IMR-90 (cell line): ENCODE data around the gene KCNMB1. TPM values are rescaled to one million over a fixed set of nuclear protein-coding genes. Genes with fewer than 3 reads are reported as not detected.

ENCODE experiments used
- ATAC-seq: fragments of 200-7000 bp; cut with Tn5 transposase; 2 replicates; pipeline ENCODE4 v1.9.1; 2020; ENCODE audit warnings: low read depth, mild to moderate bottlenecking, moderate library complexity
- BruUV-seq: library from RNA; stranded (reverse); fragments of 400-500 nt; replicated peaks from 2 replicates; lab custom pipeline; 2021; lab: Mats Ljungman, UMichigan
- CTCF ChIA-PET: fragments of 300-600 bp; formaldehyde crosslinking; extraction: SDS; loops from one replicate; lab custom pipeline; 2021; ENCODE audit warnings: antibody characterized with exemption; lab: Yijun Ruan, JAX
- POLR2A ChIA-PET: fragments of 300-600 bp; sonication (Branson Sonifier 250); formaldehyde crosslinking; loops from one replicate; lab custom pipeline; 2022; ENCODE audit warnings: antibody characterized with exemption; ENCODE audit not compliant: unreplicated experiment; lab: Charles Lee
- DNase-seq: peaks from one replicate; pipeline ENCODE4 v3.0.0; 2013
- H2AFZ ChIP-seq: replicated peaks from 2 replicates; pipeline ENCODE3; 2013; ENCODE audit warnings: low read length, mild to moderate bottlenecking; ENCODE audit not compliant: poor library complexity
- H2AK5ac ChIP-seq: 2 replicates; pipeline ENCODE4 v1.6.1; 2013; ENCODE audit warnings: low read depth, low read length, inconsistent platforms
- H2AK9ac ChIP-seq: replicated peaks from 2 replicates; pipeline ENCODE3; 2013; ENCODE audit warnings: mild to moderate bottlenecking, low read depth, low read length, moderate library complexity; ENCODE audit not compliant: poor library complexity
- H2BK120ac ChIP-seq: 2 replicates; pipeline ENCODE4 v1.6.1; 2013; ENCODE audit warnings: low read depth, low read length, inconsistent platforms
- H2BK15ac ChIP-seq: 3 replicates; pipeline ENCODE4 v1.6.1; 2013; ENCODE audit warnings: low read depth, low read length, inconsistent platforms
- H2BK20ac ChIP-seq: 2 replicates; pipeline ENCODE4 v1.6.1; 2013; ENCODE audit warnings: low read depth, mild to moderate bottlenecking, inconsistent platforms, low read length, moderate library complexity
- H2BK5ac ChIP-seq: 2 replicates; pipeline ENCODE4 v1.6.1; 2013; ENCODE audit warnings: mild to moderate bottlenecking, low read depth, low read length, inconsistent platforms; ENCODE audit not compliant: poor library complexity, severe bottlenecking
- H3K14ac ChIP-seq: replicated peaks from 2 replicates; pipeline ENCODE4 v1.6.1; 2013; ENCODE audit warnings: low read depth, low read length, inconsistent platforms
- H3K18ac ChIP-seq: 2 replicates; pipeline ENCODE4 v1.6.1; 2013; ENCODE audit warnings: low read depth, low read length, control low read depth
- H3K23ac ChIP-seq: 2 replicates; pipeline ENCODE4 v1.6.1; 2013; ENCODE audit warnings: low read depth, low read length, inconsistent platforms
- H3K27ac ChIP-seq: 2 replicates; pipeline ENCODE4 v1.5.1; 2013; ENCODE audit warnings: mild to moderate bottlenecking, control low read depth, low read length; ENCODE audit not compliant: insufficient read depth
- H3K27me3 ChIP-seq: 2 replicates; pipeline ENCODE4 v1.6.1; 2013; ENCODE audit warnings: low read length; ENCODE audit not compliant: control insufficient read depth, insufficient read depth
- H3K36me3 ChIP-seq: 2 replicates; pipeline ENCODE4 v1.6.1; 2013; ENCODE audit warnings: low read length, mixed read lengths; ENCODE audit not compliant: control insufficient read depth, insufficient read depth
- H3K4ac ChIP-seq: 2 replicates; pipeline ENCODE4 v1.6.1; 2013; ENCODE audit warnings: low read depth, low read length, inconsistent platforms
- H3K4me1 ChIP-seq: 2 replicates; pipeline ENCODE4 v1.6.1; 2013; ENCODE audit warnings: low read length, mixed read lengths; ENCODE audit not compliant: control insufficient read depth, insufficient read depth
- H3K4me2 ChIP-seq: 2 replicates; pipeline ENCODE4 v1.6.1; 2013; ENCODE audit warnings: low read depth, mild to moderate bottlenecking, control low read depth, low read length, moderate library complexity
- H3K4me3 ChIP-seq: 2 replicates; pipeline ENCODE4 v1.5.1; 2013; ENCODE audit warnings: low read depth, mild to moderate bottlenecking, control low read depth, low read length, moderate library complexity; ENCODE audit not compliant: insufficient read depth
- H3K56ac ChIP-seq: 2 replicates; pipeline ENCODE4 v1.6.1; 2013; ENCODE audit warnings: low read length, inconsistent platforms; ENCODE audit not compliant: insufficient read depth; ENCODE audit errors: extremely low read depth
- H3K79me1 ChIP-seq, 2 experiments: 2 replicates each; pipeline ENCODE4 v1.6.1; 2013; ENCODE audit warnings: low read length in 2 of 2, inconsistent platforms in 1 of 2, low read depth in 1 of 2
- H3K9ac ChIP-seq: 2 replicates; pipeline ENCODE4 v1.6.1; 2013; ENCODE audit warnings: low read depth, low read length, control low read depth
- H3K9me1 ChIP-seq: 2 replicates; pipeline ENCODE4 v1.6.1; 2013; ENCODE audit warnings: low read length, inconsistent platforms; ENCODE audit not compliant: insufficient read depth
- H3K9me3 ChIP-seq: 2 replicates; pipeline ENCODE4 v1.6.1; 2013; ENCODE audit warnings: low read length; ENCODE audit not compliant: control insufficient read depth, insufficient read depth
- H4K20me1 ChIP-seq: 2 replicates; pipeline ENCODE4 v1.6.1; 2013; ENCODE audit warnings: low read length, inconsistent platforms; ENCODE audit not compliant: insufficient read depth
- H4K5ac ChIP-seq: 2 replicates; pipeline ENCODE4 v1.6.1; 2013; ENCODE audit warnings: mild to moderate bottlenecking, low read depth, low read length, control low read depth
- H4K8ac ChIP-seq, 2 experiments: 2 replicates each; pipeline ENCODE4 v1.6.1; 2013; ENCODE audit warnings: low read depth in 2 of 2, low read length in 2 of 2, control low read depth in 1 of 2, inconsistent platforms in 1 of 2
- H4K91ac ChIP-seq: 2 replicates; pipeline ENCODE4 v1.6.1; 2013; ENCODE audit warnings: low read depth, low read length, inconsistent platforms; ENCODE audit not compliant: insufficient read depth
- CEBPB ChIP-seq: IDR thresholded peaks from 2 replicates; pipeline ENCODE4 v1.6.1; 2012; ENCODE audit warnings: low read depth, low read length, improper control_type of control experiment
- CHD1 ChIP-seq: IDR thresholded peaks from 2 replicates; pipeline ENCODE4 v1.6.1; 2012; ENCODE audit warnings: low read depth, low read length, improper control_type of control experiment
- ELK1 ChIP-seq: fragments of 150-350 bp; IDR thresholded peaks from 2 replicates; pipeline ENCODE4 v1.6.1; 2016; ENCODE audit warnings: low read depth, mild to moderate bottlenecking, low read length, moderate library complexity, borderline replicate concordance
- MAFK ChIP-seq: IDR thresholded peaks from 2 replicates; pipeline ENCODE4 v1.6.1; 2012; ENCODE audit warnings: low read depth, low read length, improper control_type of control experiment
- MAZ ChIP-seq: IDR thresholded peaks from 2 replicates; pipeline ENCODE4 v1.6.1; 2012; ENCODE audit warnings: low read depth, mild to moderate bottlenecking, low read length, improper control_type of control experiment, moderate library complexity, borderline replicate concordance
- MXI1 ChIP-seq: IDR thresholded peaks from 2 replicates; pipeline ENCODE4 v1.6.1; 2012; ENCODE audit warnings: low read depth, mild to moderate bottlenecking, low read length, moderate library complexity, borderline replicate concordance
- NFE2L2 ChIP-seq: fragments of 150-350 bp; IDR thresholded peaks from 2 replicates; pipeline ENCODE4 v1.6.1; 2016; ENCODE audit warnings: low read depth, mild to moderate bottlenecking, low read length
- POLR2A ChIP-seq: IDR thresholded peaks from 2 replicates; pipeline ENCODE4 v1.6.1; 2012; ENCODE audit warnings: mild to moderate bottlenecking, low read depth, low read length
- RCOR1 ChIP-seq: IDR thresholded peaks from 2 replicates; pipeline ENCODE4 v1.6.1; 2012; ENCODE audit warnings: mild to moderate bottlenecking, low read length, improper control_type of control experiment; ENCODE audit not compliant: insufficient replicate concordance
- SMC3 ChIP-seq: fragments of 150-350 bp; IDR thresholded peaks from 2 replicates; pipeline ENCODE4 v1.6.1; 2016; ENCODE audit warnings: low read depth, mild to moderate bottlenecking, antibody characterized with exemption, low read length, moderate library complexity
- USF2 ChIP-seq: fragments of 150-350 bp; IDR thresholded peaks from 2 replicates; pipeline ENCODE4 v1.6.1; 2017; ENCODE audit warnings: mild to moderate bottlenecking, antibody characterized with exemption, low read length, low read depth
- WGBS, 2 experiments: methylation state at CpG; one replicate each; pipeline versions ENCODE4 v1.1.5 to v1.1.7; 2013; ENCODE audit warnings: missing lambda C conversion rate in 2 of 2; ENCODE audit not compliant: insufficient read length in 1 of 2; ENCODE audit errors: extremely low coverage in 2 of 2; 5-methylcytosine and 5-hydroxymethylcytosine counted together
- dilution Hi-C: fragments of 300-500 bp; cut with HindIII; formaldehyde crosslinking; loops from one replicate; pipeline ENCODE4 v1.14.3; 2018; ENCODE audit warnings: low sequenced_read_pairs; ENCODE audit not compliant: unreplicated experiment
- in situ Hi-C: fragments of 300-500 bp; cut with MboI; formaldehyde crosslinking; loops from 3 replicates; pipeline ENCODE4 v1.14.3; 2019; ENCODE audit warnings: low sequenced_read_pairs, inconsistent platforms, mixed read lengths
- intact Hi-C: fragments of 100-400 bp; cut with micrococcal nuclease; formaldehyde crosslinking; loops from 2 replicates; pipeline ENCODE4 v1.10.0; 2022
- polyA plus RNA-seq, 3 experiments: library from polyadenylated mRNA; depleted of rRNA; stranded (reverse); fragments of >200 nt; gene quantifications; 2 replicates each; pipeline ENCODE4 v1.2.3, GENCODE V29; 2012; ENCODE audit warnings: low replicate concordance in 1 of 3
- total RNA-seq: library from RNA; depleted of rRNA; stranded (reverse); fragments of >200 nt; gene quantifications from 2 replicates; pipeline ENCODE4 v1.2.3, GENCODE V29; 2012
- TF ChIP-seq, protein P1 (sequence below): conservative IDR thresholded peaks from 2 replicates; pipeline ENCODE4 v1.5.1; 2012; ENCODE audit warnings: mild to moderate bottlenecking, low read depth, low read length, improper control_type of control experiment

KCNMB1 gene
- total and polyA plus RNA-seq, 2 of the 4 experiments (the other 2 are of a cell fraction) = not detected

GRCh38 chr5:170408226-170408625 lies 19.1 kb upstream of the KCNMB1 start:
- Histone ChIP-seq H3K9ac (no peak overlapping the region), H2AK9ac (no peak overlapping the region), H3K56ac (no peak overlapping the region), H3K36me3 (no peaks in the 10 kb centered on the region), H4K20me1 (no peaks in the 10 kb centered on the region), H3K27ac (no peak overlapping the region), H3K4me2 (no peak overlapping the region), H4K8ac (no peak overlapping the region), H2BK120ac (no peak overlapping the region), H2BK15ac (no peak overlapping the region), H3K14ac (no peak overlapping the region), H4K91ac (no peak overlapping the region), H3K18ac (no peak overlapping the region), H2AK5ac (no peak overlapping the region), H3K4ac (no peak overlapping the region), H2AFZ (no peak overlapping the region), H3K9me1 (no peaks in the 10 kb centered on the region), H3K4me3 (no peak overlapping the region), H3K4me1 (no peaks in the 10 kb centered on the region), H3K79me1 (no peaks in the 10 kb centered on the region), H3K27me3 (no peaks in the 10 kb centered on the region), H3K9me3 (no peaks in the 10 kb centered on the region), H4K5ac (no peak overlapping the region), H2BK20ac (no peak overlapping the region), H2BK5ac (no peak overlapping the region), H3K23ac (no peak overlapping the region)
- WGBS, 2 experiments = no CpG with 5 or more reads among the region's 6 CpGs
- no peak for ATAC-seq
- POLR2A ChIA-PET = interaction anchor here (0.5 kb wide), 1 partner anchor 191 kb away, joined by 4 read pairs; no protein-coding TSS in a partner anchor
- DNase-seq = no peak
- dilution Hi-C loops = no loop called here
- TF ChIP-seq CHD1 = no peak
- TF ChIP-seq SMC3 = no peak
- no peak for TF ChIP-seq POLR2A
- TF ChIP-seq MAFK = no peak
- TF ChIP-seq ELK1 = no peak
- TF ChIP-seq USF2 = no peak
- no peak for TF ChIP-seq MXI1
- TF ChIP-seq NFE2L2 = no peak
- no peak for TF ChIP-seq CEBPB
- TF ChIP-seq, protein P1, sequence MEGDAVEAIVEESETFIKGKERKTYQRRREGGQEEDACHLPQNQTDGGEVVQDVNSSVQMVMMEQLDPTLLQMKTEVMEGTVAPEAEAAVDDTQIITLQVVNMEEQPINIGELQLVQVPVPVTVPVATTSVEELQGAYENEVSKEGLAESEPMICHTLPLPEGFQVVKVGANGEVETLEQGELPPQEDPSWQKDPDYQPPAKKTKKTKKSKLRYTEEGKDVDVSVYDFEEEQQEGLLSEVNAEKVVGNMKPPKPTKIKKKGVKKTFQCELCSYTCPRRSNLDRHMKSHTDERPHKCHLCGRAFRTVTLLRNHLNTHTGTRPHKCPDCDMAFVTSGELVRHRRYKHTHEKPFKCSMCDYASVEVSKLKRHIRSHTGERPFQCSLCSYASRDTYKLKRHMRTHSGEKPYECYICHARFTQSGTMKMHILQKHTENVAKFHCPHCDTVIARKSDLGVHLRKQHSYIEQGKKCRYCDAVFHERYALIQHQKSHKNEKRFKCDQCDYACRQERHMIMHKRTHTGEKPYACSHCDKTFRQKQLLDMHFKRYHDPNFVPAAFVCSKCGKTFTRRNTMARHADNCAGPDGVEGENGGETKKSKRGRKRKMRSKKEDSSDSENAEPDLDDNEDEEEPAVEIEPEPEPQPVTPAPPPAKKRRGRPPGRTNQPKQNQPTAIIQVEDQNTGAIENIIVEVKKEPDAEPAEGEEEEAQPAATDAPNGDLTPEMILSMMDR = no peak
- TF ChIP-seq MAZ = no peak
- TF ChIP-seq RCOR1 = no peak
- no TSS peak for BruUV-seq
- intact Hi-C loops = no loop called here
- CTCF ChIA-PET = no interaction called here
- in situ Hi-C loops = no loop called here
